HepG2 (cell line): ENCODE results near the gene ACTN3. TPM values are rescaled to one million over a fixed set of nuclear protein-coding genes. Genes with fewer than 3 reads are reported as not detected.

ENCODE experiments used
- ELF3 ChIP-seq: IDR thresholded peaks from 2 replicates; pipeline ENCODE4 v1.6.1; 2016; ENCODE audit warnings: missing genetic modification reagents, missing compliant biosample characterization
- HNF4G ChIP-seq, 2 experiments: sonication (generic) in 1 of 2; formaldehyde crosslinking in 1 of 2; IDR thresholded peaks; 2 replicates each; pipeline versions ENCODE4 v1.4.0 to v1.6.1; 2011 to 2020; ENCODE audit warnings: borderline replicate concordance in 2 of 2, low read depth in 2 of 2, mild to moderate bottlenecking in 2 of 2, low read length in 1 of 2, missing genetic modification reagents in 1 of 2, moderate library complexity in 1 of 2
- MAFG ChIP-seq: sonication (generic); formaldehyde crosslinking; IDR thresholded peaks from 2 replicates; pipeline ENCODE4 v1.5.1; 2020; ENCODE audit warnings: mild to moderate bottlenecking, missing genetic modification reagents
- NCOA2 ChIP-seq: sonication (generic); formaldehyde crosslinking; IDR thresholded peaks from 2 replicates; pipeline ENCODE4 v1.8.0; 2022; ENCODE audit warnings: inconsistent platforms
- ZNF235 ChIP-seq: sonication (generic); formaldehyde crosslinking; IDR thresholded peaks from 2 replicates; pipeline ENCODE4 v1.8.1; 2023; ENCODE audit warnings: mild to moderate bottlenecking, missing genetic modification reagents, borderline replicate concordance
- ZNF296 ChIP-seq: sonication (generic); formaldehyde crosslinking; conservative IDR thresholded peaks from 2 replicates; pipeline ENCODE4 v1.5.0; 2020; ENCODE audit warnings: mild to moderate bottlenecking, missing genetic modification reagents
- ZNF441 ChIP-seq: sonication (generic); formaldehyde crosslinking; IDR thresholded peaks from 2 replicates; pipeline ENCODE4 v1.7.0; 2021; ENCODE audit warnings: missing genetic modification reagents, borderline replicate concordance
- ZNF616 ChIP-seq: sonication (generic); formaldehyde crosslinking; IDR thresholded peaks from 2 replicates; pipeline ENCODE4 v1.5.0; 2020; ENCODE audit warnings: low read depth, mild to moderate bottlenecking, missing genetic modification reagents
- ZNF652 ChIP-seq: IDR thresholded peaks from 2 replicates; pipeline ENCODE4 v1.6.1; 2016; ENCODE audit warnings: low read depth, borderline replicate concordance
- polyA plus RNA-seq, 8 experiments: library from polyadenylated mRNA; depleted of rRNA in 3 of 8; stranded (reverse) in 7 of 8; unstranded in 1 of 8; fragments of >200 nt; fragmentation: Illumina TruSeq in 4 of 8; extraction: Trizol in 4 of 8; gene quantifications; 2 replicates each; pipeline versions ENCODE4 v1.2.1 to v1.2.3, GENCODE V29; 2011 to 2016; ENCODE audit warnings: low read depth in 4 of 8, missing spikeins in 1 of 8, mixed read lengths in 1 of 8; ENCODE audit not compliant: insufficient read depth in 1 of 8
- total RNA-seq, 5 experiments: library from RNA; depleted of rRNA; stranded (reverse); fragments of >200 nt; fragmentation: Illumina TruSeq; extraction: Trizol; gene quantifications; 2 replicates each; pipeline ENCODE4 v1.2.3, GENCODE V29; 2016; ENCODE audit warnings: low read depth in 1 of 5
- TF ChIP-seq, protein P1 (sequence below): sonication (generic); formaldehyde crosslinking; IDR thresholded peaks from 2 replicates; pipeline ENCODE4 v1.4.0; 2020; ENCODE audit warnings: missing genetic modification reagents
- TF ChIP-seq, protein P2 (sequence below): sonication (generic); formaldehyde crosslinking; IDR thresholded peaks from 2 replicates; pipeline ENCODE4 v1.8.1; 2022; ENCODE audit warnings: low read depth, mild to moderate bottlenecking, missing genetic modification reagents
- TF ChIP-seq, protein P3 (sequence below): sonication (generic); formaldehyde crosslinking; IDR thresholded peaks from 2 replicates; pipeline ENCODE4 v1.4.0; 2020; ENCODE audit warnings: missing genetic modification reagents, borderline replicate concordance
- TF ChIP-seq, protein P4 (sequence below): sonication (generic); formaldehyde crosslinking; IDR thresholded peaks from 2 replicates; pipeline ENCODE4 v1.5.0; 2020; ENCODE audit warnings: mild to moderate bottlenecking, missing genetic modification reagents
- TF ChIP-seq, protein P5 (sequence below): sonication (generic); IDR thresholded peaks from 2 replicates; pipeline ENCODE4 v1.6.1; 2016; ENCODE audit warnings: low read depth, borderline replicate concordance

The ACTN3 gene
- total and polyA plus RNA-seq, 2 of the 13 experiments (the other 11 are each of a cell fraction or from before 2014, with no cell fraction given) = 0.04 to 0.09 TPM

GRCh38 chr11:66592457-66593302, 46.0 kb downstream of the ACTN3 start, which contains the start of the genes CCDC87 and CCS (continued):
- TF ChIP-seq, protein P1, sequence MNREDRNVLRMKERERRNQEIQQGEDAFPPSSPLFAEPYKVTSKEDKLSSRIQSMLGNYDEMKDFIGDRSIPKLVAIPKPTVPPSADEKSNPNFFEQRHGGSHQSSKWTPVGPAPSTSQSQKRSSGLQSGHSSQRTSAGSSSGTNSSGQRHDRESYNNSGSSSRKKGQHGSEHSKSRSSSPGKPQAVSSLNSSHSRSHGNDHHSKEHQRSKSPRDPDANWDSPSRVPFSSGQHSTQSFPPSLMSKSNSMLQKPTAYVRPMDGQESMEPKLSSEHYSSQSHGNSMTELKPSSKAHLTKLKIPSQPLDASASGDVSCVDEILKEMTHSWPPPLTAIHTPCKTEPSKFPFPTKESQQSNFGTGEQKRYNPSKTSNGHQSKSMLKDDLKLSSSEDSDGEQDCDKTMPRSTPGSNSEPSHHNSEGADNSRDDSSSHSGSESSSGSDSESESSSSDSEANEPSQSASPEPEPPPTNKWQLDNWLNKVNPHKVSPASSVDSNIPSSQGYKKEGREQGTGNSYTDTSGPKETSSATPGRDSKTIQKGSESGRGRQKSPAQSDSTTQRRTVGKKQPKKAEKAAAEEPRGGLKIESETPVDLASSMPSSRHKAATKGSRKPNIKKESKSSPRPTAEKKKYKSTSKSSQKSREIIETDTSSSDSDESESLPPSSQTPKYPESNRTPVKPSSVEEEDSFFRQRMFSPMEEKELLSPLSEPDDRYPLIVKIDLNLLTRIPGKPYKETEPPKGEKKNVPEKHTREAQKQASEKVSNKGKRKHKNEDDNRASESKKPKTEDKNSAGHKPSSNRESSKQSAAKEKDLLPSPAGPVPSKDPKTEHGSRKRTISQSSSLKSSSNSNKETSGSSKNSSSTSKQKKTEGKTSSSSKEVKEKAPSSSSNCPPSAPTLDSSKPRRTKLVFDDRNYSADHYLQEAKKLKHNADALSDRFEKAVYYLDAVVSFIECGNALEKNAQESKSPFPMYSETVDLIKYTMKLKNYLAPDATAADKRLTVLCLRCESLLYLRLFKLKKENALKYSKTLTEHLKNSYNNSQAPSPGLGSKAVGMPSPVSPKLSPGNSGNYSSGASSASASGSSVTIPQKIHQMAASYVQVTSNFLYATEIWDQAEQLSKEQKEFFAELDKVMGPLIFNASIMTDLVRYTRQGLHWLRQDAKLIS (CRISPR knock-in tag) = no peak; the same call in 1 of the 2 replicates
- TF ChIP-seq ZNF652 (CRISPR knock-in tag) (no peak), ZNF296 (CRISPR knock-in tag) (no peak), ZNF441 (CRISPR knock-in tag) (peak; percentile 7; the same call in 1 of the 2 replicates), NCOA2 (peak; percentile 71), ZNF616 (no peak), ELF3 (CRISPR knock-in tag) (no peak; the same call in 1 of the 2 replicates), ZNF235 (no peak), MAFG (CRISPR knock-in tag) (no peak), HNF4G (IDR thresholded peaks at IDR 0.05; ENCODE audit: borderline replicate concordance, low read depth, low read length) (no peak), HNF4G (CRISPR knock-in tag; IDR thresholded peaks at IDR 0.05; ENCODE audit: borderline replicate concordance, low read depth) (peak; percentile 44)
- TF ChIP-seq, protein P2, sequence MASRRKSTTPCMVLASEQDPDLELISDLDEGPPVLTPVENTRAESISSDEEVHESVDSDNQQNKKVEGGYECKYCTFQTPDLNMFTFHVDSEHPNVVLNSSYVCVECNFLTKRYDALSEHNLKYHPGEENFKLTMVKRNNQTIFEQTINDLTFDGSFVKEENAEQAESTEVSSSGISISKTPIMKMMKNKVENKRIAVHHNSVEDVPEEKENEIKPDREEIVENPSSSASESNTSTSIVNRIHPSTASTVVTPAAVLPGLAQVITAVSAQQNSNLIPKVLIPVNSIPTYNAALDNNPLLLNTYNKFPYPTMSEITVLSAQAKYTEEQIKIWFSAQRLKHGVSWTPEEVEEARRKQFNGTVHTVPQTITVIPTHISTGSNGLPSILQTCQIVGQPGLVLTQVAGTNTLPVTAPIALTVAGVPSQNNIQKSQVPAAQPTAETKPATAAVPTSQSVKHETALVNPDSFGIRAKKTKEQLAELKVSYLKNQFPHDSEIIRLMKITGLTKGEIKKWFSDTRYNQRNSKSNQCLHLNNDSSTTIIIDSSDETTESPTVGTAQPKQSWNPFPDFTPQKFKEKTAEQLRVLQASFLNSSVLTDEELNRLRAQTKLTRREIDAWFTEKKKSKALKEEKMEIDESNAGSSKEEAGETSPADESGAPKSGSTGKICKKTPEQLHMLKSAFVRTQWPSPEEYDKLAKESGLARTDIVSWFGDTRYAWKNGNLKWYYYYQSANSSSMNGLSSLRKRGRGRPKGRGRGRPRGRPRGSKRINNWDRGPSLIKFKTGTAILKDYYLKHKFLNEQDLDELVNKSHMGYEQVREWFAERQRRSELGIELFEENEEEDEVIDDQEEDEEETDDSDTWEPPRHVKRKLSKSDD (CRISPR knock-in tag) = 0 out of 2 replicates have a peak, but pooled peaks have one; percentile 29
- TF ChIP-seq, protein P3, sequence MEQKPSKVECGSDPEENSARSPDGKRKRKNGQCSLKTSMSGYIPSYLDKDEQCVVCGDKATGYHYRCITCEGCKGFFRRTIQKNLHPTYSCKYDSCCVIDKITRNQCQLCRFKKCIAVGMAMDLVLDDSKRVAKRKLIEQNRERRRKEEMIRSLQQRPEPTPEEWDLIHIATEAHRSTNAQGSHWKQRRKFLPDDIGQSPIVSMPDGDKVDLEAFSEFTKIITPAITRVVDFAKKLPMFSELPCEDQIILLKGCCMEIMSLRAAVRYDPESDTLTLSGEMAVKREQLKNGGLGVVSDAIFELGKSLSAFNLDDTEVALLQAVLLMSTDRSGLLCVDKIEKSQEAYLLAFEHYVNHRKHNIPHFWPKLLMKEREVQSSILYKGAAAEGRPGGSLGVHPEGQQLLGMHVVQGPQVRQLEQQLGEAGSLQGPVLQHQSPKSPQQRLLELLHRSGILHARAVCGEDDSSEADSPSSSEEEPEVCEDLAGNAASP (CRISPR knock-in tag) = peak; percentile 32
- TF ChIP-seq, protein P4, sequence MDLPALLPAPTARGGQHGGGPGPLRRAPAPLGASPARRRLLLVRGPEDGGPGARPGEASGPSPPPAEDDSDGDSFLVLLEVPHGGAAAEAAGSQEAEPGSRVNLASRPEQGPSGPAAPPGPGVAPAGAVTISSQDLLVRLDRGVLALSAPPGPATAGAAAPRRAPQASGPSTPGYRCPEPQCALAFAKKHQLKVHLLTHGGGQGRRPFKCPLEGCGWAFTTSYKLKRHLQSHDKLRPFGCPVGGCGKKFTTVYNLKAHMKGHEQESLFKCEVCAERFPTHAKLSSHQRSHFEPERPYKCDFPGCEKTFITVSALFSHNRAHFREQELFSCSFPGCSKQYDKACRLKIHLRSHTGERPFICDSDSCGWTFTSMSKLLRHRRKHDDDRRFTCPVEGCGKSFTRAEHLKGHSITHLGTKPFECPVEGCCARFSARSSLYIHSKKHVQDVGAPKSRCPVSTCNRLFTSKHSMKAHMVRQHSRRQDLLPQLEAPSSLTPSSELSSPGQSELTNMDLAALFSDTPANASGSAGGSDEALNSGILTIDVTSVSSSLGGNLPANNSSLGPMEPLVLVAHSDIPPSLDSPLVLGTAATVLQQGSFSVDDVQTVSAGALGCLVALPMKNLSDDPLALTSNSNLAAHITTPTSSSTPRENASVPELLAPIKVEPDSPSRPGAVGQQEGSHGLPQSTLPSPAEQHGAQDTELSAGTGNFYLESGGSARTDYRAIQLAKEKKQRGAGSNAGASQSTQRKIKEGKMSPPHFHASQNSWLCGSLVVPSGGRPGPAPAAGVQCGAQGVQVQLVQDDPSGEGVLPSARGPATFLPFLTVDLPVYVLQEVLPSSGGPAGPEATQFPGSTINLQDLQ (CRISPR knock-in tag) = no peak
- TF ChIP-seq, protein P5, sequence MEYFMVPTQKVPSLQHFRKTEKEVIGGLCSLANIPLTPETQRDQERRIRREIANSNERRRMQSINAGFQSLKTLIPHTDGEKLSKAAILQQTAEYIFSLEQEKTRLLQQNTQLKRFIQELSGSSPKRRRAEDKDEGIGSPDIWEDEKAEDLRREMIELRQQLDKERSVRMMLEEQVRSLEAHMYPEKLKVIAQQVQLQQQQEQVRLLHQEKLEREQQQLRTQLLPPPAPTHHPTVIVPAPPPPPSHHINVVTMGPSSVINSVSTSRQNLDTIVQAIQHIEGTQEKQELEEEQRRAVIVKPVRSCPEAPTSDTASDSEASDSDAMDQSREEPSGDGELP = peak; percentile 85; the same call in 1 of the 2 replicates
